GM21619 (cell line): Measurements from ENCODE around the gene PIAS1.
A peak's percentile ranks its signal among the peaks of the same experiment; 100 is the strongest.
"Not testable (repeated sequence)": the region's sequence is repeated elsewhere in the genome, so short reads cannot be mapped to it uniquely, and the experiment has no call there.

Source experiments
- ATAC-seq: cut with Tn5 transposase; IDR thresholded peaks from one replicate; pipeline ENCODE4 v1.9.1; 2021; ENCODE audit not compliant: unreplicated experiment

The PIAS1 gene

GRCh38 chr15:68201153-68201878 is 147.2 kb downstream of the PIAS1 start:
- no peak for ATAC-seq

- ATAC-seq = no peak
Measured at GRCh38 chr15:68201879-68202261, 147.8 kb downstream of the PIAS1 start.

- not testable (repeated sequence) for ATAC-seq
Measured at GRCh38 chr15:68202994-68203393, 148.9 kb downstream of the PIAS1 start.

DNA sequence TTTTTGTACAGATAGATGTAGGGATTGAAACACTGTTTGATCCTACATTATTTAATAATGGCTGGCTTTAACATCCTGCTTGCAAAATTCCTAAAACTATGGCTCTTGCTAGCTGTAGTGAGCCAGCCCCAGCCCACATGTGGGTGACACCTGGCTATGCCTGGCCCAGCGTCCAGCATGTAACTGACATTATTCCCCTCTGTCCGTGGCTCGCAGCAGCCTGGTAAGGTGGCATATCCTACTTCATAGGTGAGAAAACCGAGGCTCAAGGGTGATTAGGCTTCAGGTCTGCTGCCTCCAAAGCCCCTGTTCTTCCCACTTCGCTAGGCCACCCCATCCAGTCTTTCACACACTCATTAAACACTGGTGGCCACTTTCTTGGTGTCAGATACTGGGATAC is 149.4 kb downstream of the PIAS1 start:
- no peak for ATAC-seq

- ATAC-seq = no peak
Measured at GRCh38 chr15:68203956-68204355, 149.8 kb downstream of the PIAS1 start.

DNA sequence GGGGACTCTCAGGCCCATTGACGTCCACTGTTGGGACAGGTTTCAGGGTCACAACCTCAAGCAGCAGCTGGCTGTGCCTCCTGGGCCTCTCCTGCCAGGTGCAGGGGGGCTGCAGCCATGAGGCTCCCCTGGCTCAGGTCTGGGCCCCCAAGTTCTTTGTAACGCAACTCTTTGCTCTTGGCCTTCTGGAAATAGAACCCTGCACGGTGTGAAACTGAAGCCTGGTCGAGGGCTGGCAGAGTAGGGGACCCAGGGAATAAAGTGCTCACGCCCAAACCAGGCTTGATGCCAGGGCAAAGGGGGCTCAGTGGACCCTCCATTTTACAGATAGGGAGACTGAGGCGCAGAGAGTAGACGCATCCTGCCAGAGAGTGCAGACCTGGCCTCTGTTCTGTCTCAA is 150.2 kb downstream of the PIAS1 start:
- ATAC-seq = no peak

GRCh38 chr15:68204776-68205557 is 150.9 kb downstream of the PIAS1 start, which contains the start of gene CALML4:
Gene CALML4, minus strand, starts transcription at chr15:68205332. Its CDS starts 85 bp downstream, at chr15:68205247.
- ATAC-seq = no peak

GRCh38 chr15:68205558-68205944 is 151.4 kb downstream of the PIAS1 start:
- ATAC-seq = no peak

DNA sequence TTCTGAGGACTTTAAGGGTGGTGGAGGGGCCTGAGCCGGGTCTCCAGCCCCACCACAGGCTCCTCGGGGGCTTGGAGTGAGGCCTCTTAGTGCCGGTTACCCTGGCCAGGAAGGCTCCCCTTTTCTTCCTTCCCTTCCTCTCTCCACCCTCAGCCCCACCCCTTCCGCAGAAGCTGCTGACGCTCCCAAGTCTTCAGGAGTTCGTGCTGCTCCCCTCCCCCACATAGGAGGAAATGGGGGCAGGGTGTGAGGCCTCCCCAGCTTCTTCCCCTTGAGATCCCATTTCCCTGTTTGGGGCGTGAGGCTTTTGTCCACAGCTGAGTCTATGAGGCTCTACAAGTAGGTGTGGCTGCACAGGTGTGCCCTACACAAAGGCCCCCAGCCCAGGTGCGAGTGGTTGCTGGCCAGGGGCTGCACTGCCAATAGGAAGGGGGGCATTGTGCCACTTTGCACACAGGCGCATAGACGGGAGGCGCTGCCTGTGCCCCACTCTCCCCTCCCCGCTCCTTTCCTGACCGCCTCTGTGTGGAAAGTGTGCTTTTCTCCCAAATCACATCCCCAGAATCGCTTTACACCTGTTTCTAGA is 151.9 kb downstream of the PIAS1 start:
- ATAC-seq = no peak

GRCh38 chr15:68206711-68207151 is 152.6 kb downstream of the PIAS1 start:
- ATAC-seq = no peak

DNA sequence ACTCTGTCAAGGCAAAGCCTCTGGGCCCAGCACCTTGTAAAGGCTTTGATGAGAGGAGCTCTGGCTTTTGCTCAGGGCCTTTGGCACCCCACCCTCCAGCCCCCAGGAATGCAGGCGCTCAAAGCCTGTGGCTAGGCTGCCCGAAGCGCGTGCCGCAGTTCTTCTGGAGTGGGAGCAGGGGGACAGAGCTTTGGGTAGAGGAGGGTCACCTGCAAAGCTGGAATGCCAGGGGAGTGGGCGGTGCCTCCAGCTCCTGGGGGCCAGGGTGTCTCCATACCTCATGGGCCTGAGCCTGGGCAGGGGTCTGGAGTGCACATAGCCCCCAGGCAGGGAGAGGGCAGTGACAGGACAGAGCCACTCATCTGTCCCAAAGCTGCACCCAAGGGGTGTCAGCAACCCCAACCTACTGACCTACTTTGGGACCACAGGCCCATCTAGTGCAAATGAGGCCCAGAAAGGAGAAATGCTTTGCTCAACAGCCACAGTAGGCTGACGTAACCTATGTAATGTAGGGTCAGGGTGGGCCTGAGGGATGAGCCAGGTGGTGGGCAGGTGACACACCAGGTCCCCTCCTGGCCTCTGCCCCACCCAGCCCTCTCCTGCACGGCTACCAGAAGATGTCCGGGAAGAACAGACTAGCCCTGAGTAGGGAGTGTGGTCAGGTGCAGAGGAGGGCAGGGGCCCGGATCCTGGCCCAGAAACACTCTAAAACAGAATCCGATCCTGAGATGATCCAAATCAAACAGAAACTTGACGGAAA is 153.2 kb downstream of the PIAS1 start:
- no peak for ATAC-seq

DNA sequence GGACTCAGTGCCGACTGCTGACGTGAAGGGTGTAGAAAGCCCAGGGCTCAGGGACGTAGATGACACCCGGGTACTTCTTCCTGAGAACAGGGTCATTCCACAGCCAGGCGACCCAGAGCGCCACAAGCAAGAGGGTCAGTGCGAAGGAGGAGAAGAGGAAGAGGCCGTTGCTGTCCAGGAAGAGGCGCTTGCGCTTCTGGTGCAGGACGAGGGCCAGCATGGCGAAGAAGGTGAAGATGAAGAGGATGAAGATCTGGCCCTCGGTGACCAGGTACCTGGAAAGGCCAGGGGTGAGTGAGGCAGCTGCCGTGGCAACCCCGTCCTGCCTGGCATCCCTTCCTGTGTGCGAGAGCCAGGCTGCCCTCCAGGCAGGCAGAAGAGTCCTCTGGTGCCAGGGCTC is 154.0 kb downstream of the PIAS1 start:
- ATAC-seq = no peak

- ATAC-seq = no peak
Measured at GRCh38 chr15:68208636-68209240, 154.6 kb downstream of the PIAS1 start.

- no peak for ATAC-seq
Measured at GRCh38 chr15:68209272-68209671, 155.2 kb downstream of the PIAS1 start.

- ATAC-seq = peak; percentile 46
Measured at GRCh38 chr15:68209735-68210408, 155.8 kb downstream of the PIAS1 start.

- ATAC-seq = no peak
Measured at GRCh38 chr15:68210409-68210756, 156.3 kb downstream of the PIAS1 start.

DNA sequence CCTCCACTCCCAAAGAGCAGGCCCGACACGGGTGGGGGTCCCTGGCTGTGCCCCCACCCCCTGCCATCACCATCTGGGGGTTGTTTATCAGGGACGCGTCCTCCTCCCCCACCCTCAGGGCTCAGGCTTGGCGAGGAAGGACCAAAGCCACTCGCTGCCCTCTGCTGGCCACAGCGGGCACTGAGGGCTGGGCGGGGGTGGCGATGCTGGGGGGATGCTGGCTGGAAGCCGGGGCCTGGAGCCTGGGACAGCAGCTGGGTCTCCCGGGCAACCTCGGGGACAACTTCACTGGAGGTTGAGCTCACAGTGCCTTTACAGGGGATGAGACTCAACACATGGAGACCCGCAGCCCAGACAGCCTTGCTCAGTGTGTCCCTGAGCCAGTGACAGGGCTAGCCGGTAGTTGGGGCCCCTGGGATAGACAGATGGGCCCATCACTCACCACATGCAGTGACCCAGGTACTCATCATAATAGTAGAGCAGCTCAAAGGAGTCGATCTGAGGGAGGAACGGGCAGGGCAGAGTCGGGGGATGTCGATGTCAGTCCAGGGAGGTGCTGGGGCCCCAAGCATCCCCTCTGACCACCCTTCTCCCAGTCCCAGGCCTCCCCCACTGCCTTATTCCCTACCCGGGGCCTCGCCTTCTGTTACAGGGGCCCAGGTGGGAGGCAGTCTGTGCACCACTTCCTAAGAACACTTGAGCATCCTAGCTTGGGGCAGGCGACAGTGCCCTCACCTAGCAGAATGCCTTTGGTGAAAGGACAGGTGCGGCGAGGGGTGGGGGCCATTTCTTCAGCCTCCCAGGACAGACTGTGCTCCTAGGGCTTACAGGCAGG is 156.9 kb downstream of the PIAS1 start:
- no peak for ATAC-seq

DNA sequence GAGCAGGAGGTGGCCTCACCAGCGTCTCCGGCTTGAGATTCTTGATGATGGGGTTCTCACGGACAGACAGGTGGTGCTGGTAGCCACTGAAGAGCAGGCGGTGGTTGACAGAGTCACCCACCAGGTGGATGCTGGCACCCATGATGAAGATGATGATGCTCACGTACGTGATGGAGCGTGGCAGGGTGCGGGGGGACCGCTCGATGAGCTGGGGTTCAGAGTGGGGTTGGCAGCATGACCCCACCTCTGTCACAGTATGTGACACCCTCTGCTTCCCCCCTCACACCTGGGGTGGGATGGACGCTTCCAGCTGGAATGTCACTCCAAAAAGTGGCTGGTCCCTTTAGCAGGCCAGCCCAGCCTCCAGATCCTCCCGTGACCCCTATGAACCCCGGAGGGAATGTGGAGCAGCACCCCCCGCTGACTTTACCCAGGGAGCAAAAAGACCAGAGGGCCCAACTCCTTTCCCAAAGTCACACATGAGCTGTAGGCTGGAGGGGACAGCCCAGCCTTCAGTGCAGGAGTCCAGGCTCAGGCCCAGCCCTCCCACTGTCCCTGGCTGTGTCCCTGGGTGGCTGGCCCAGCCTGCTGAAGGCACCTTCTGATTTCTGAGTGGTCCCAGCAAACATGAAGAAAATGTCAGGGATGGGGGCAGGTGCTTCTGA is 157.7 kb downstream of the PIAS1 start:
- no peak for ATAC-seq

DNA sequence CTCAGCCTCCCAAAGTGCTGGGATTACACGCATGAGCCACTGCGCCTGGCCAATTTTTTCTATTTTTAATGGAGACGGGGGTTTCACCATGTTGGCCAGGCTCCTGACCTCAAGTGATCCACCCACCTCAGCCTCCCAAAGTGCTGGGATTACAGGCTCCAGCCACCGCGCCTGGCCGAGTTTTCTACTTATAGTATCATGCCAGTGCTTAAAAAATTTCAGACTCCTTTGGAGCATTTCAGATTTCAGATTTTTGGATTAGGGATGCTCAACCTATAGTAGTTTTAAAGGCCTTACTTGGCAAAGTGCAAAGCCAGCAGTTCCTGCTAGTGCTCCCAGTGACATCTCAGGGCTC is 159.4 kb downstream of the PIAS1 start:
- not testable (repeated sequence) for ATAC-seq
